ENCODE data around the gene LRRC32. TPM values are rescaled to one million over a fixed set of nuclear protein-coding genes. Genes with fewer than 3 reads are reported as not detected.
A peak's percentile ranks its signal among the peaks of the same experiment; 100 is the strongest.

LRRC32 gene
- total and polyA plus RNA-seq, 9 of the 15 experiments (the other 6 are each of a cell fraction or from before 2014, with no cell fraction given): 0.10 to 0.50 (median 0.19) TPM; not detected in 5

GRCh38 chr11:76670485-76671236 is at the start of gene LRRC32 (continued):
- TF ChIP-seq TSHZ1 (CRISPR knock-in tag; IDR thresholded peaks at IDR 0.05) (no peak), RREB1 (CRISPR knock-in tag; IDR thresholded peaks at IDR 0.05) (no peak), ZBTB34 (CRISPR knock-in tag; IDR thresholded peaks at IDR 0.05) (no peak), CBX8 (IDR thresholded peaks at IDR 0.05; ENCODE audit: borderline replicate concordance, extremely low read depth, low read depth, low read length, poor library complexity, severe bottlenecking) (no peak), ZNF512 (tag; IDR thresholded peaks at IDR 0.05) (no peak), JUNB (CRISPR knock-in tag; conservative IDR thresholded peaks at IDR 0.05) (no peak), JUND (IDR thresholded peaks at IDR 0.05; ENCODE audit: borderline replicate concordance, low read depth, low read length) (no peak), JUND (tag; IDR thresholded peaks at IDR 0.05; ENCODE audit: borderline replicate concordance, low read depth, low read length) (no peak), FOXA1 (IDR thresholded peaks at IDR 0.05; ENCODE audit: borderline replicate concordance) (no peak), ZFX (CRISPR knock-in tag; IDR thresholded peaks at IDR 0.05) (peak; percentile 33), FIP1L1 (IDR thresholded peaks at IDR 0.05; ENCODE audit: low read depth, low read length, poor library complexity, severe bottlenecking) (no peak)
